Peyer's patch (tissue), 4 donors: ENCODE results near the gene ITPKB. TPM values are rescaled to one million over a fixed set of nuclear protein-coding genes. Genes with fewer than 3 reads are reported as not detected.
"Not testable (repeated sequence)": the region's sequence is repeated elsewhere in the genome, so short reads cannot be mapped to it uniquely, and the experiment has no call there.

Experiments used
- DNase-seq, 3 donors: peaks; one replicate each; pipeline ENCODE4 v3.0.0-alpha.2; 2017 to 2019
- H3K27ac ChIP-seq, 4 donors: fragments of 200-600 bp; sonication (generic); one replicate each; pipeline ENCODE4 v1.5.1; 2016 to 2019
- H3K27me3 ChIP-seq, 2 donors: fragments of 200-600 bp; sonication (generic); one replicate each; pipeline ENCODE4 v1.5.1; 2019
- H3K36me3 ChIP-seq, 3 donors: fragments of 200-600 bp; sonication (generic); one replicate each; pipeline ENCODE4 v1.5.1; 2016 to 2019
- H3K4me1 ChIP-seq, 4 donors: fragments of 200-600 bp; sonication (generic); one replicate each; pipeline ENCODE4 v1.5.1; 2016 to 2019
- H3K4me3 ChIP-seq, 4 donors: fragments of 200-600 bp; sonication (generic); 1 replicate in 3 of 4; 2 replicates in 1 of 4; pipeline ENCODE4 v1.5.1; 2016 to 2019; ENCODE audit warnings: mild to moderate bottlenecking in 1 of 4
- H3K9me3 ChIP-seq, 4 donors: fragments of 200-600 bp; sonication (generic); one replicate each; pipeline ENCODE4 v1.5.1; 2016 to 2019; ENCODE audit warnings: mild to moderate bottlenecking in 1 of 4
- POLR2A ChIP-seq, 2 donors: fragments of 450-650 bp; IDR thresholded peaks; one replicate each; pipeline ENCODE4 v1.5.1; 2017; ENCODE audit warnings: antibody characterized with exemption in 2 of 2, mild to moderate bottlenecking in 2 of 2, moderate library complexity in 2 of 2
- total RNA-seq, 4 donors: library from RNA; depleted of rRNA; stranded (reverse); fragments of >200 nt; gene quantifications; one replicate each; pipeline ENCODE4 v1.1.0, GENCODE V29; 2016
- TF ChIP-seq, protein P1 (sequence below), 6 experiments: fragments of 450-650 bp in 4 of 6; fragments of 200-600 bp in 2 of 6; sonication (generic) in 1 of 6; IDR thresholded peaks; one replicate each; pipeline ENCODE4 v1.5.1; 2017 to 2019; ENCODE audit warnings: antibody characterized with exemption in 6 of 6, mild to moderate bottlenecking in 3 of 6, moderate library complexity in 1 of 6

Gene ITPKB
- total RNA-seq, 4 donors from 2014 or later: 9.5 to 36.3 (median 23.0) TPM

DNA sequence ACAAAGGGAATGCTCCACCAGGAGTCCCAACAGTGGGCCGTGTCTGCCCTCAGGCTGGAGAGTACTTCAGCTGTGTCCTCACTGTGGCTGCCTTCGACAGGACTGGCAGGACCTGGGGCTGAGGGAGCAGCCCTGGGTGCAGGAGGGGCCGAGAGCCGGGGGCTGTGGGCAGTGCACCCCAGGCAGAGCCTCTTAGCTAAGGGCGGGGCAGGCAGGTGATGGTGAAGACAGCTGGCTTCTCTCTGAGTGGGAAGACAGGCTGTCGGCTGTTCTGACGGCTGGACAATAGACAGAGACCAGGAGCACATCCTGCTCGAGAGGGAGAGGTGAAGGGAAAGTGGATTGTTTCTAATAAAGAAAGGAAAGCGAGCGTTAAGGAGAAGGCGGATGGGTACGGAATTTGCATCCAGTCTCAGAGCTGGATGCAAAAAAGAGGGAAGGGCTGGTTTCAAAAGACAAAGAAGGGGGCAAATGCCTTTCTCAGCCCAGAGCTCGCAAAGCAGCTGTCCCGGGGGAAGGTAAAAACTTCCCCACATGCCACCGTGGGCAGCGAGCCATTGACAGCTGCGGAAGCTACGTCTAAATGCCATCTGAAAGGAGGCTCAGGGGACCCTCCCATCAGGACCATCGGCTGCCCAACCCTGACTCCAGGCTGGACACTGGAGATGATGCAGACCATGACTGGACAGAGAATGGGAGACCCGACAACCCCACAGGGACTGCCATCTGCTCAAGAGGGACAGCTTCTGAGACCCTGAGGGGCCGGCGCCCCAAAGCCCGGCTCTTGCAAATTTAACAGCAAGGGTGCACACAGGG lies 98.6 kb downstream of the ITPKB start:
- H3K9me3 ChIP-seq: no peaks in the 10 kb centered on the region
- peak in 1 of 3 donors; percentile 46 for DNase-seq
- no peaks in the 10 kb centered on the region for H3K27me3 ChIP-seq
- H3K4me3 ChIP-seq: no peak overlapping the region
- H3K4me1 ChIP-seq: peaks cover 0 to 35% (median 28%) of the 10 kb centered on the region in 4 donors
- H3K36me3 ChIP-seq: peaks cover 0 to 56% (median 0%) of the 10 kb centered on the region in 3 donors
- H3K27ac ChIP-seq: peak overlapping the region in 1 of 4 donors; percentile 42
- TF ChIP-seq, protein P1, sequence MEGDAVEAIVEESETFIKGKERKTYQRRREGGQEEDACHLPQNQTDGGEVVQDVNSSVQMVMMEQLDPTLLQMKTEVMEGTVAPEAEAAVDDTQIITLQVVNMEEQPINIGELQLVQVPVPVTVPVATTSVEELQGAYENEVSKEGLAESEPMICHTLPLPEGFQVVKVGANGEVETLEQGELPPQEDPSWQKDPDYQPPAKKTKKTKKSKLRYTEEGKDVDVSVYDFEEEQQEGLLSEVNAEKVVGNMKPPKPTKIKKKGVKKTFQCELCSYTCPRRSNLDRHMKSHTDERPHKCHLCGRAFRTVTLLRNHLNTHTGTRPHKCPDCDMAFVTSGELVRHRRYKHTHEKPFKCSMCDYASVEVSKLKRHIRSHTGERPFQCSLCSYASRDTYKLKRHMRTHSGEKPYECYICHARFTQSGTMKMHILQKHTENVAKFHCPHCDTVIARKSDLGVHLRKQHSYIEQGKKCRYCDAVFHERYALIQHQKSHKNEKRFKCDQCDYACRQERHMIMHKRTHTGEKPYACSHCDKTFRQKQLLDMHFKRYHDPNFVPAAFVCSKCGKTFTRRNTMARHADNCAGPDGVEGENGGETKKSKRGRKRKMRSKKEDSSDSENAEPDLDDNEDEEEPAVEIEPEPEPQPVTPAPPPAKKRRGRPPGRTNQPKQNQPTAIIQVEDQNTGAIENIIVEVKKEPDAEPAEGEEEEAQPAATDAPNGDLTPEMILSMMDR (IDR thresholded peaks at IDR 0.05): no peak
- no peak for TF ChIP-seq POLR2A (IDR thresholded peaks at IDR 0.05)

DNA sequence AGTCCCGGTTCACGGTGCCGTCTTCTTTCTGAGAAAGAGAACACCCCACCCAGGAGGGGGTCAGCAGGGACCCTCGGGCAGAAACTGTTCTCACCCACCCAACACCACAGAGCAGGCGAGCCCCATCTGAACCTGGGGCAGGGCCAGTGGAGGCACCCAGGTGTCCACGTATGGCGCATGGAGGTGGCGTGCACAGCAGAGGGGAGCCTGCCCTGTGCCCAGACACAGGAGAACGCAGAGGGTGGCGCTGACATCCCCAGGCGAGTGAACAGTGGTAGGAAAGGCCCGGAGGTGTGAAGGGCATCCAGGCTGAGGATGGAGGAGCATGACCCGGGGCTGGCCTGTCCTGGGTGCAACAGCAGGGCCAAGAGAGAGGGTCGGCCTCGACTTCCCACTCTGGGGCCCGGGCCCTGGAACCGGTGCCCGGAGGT lies 99.4 kb downstream of the ITPKB start:
- Histone ChIP-seq H3K4me1 (peaks cover 0 to 31% (median 28%) of the 10 kb centered on the region in 4 donors), H3K4me3 (no peak overlapping the region), H3K36me3 (peaks cover 0 to 58% (median 0%) of the 10 kb centered on the region in 3 donors), H3K27me3 (no peaks in the 10 kb centered on the region), H3K27ac (peak overlapping the region in 1 of 4 donors; percentile 42), H3K9me3 (no peaks in the 10 kb centered on the region)
- DNase-seq: peak in 1 of 3 donors; percentile 34
- no peak for TF ChIP-seq POLR2A (IDR thresholded peaks at IDR 0.05)
- TF ChIP-seq, protein P1 (IDR thresholded peaks at IDR 0.05): no peak

DNA sequence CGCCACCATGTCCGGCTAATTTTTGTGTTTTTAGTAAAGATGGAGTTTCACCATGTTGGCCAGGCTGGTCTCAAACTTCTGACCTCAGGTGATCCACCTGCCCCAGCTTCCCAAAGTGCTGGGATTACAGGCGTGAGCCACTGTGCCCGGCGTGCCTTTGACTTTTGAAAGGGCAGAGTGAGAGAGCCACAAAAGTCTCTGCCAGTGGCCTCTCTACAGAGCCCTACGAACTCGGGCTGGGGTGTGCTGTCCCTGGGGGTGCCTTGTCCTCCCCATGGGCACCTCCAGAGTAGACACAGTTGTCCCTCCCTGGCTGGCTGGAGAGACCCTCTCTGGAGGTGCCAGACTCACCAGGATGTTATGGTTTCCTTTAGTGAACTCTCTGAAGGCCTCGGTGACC lies 99.9 kb downstream of the ITPKB start:
- H3K4me3 ChIP-seq, H3K27me3 ChIP-seq, H3K9me3 ChIP-seq: not testable (repeated sequence)
- H3K36me3 ChIP-seq: peaks cover 0 to 58% (median 0%) of the 10 kb centered on the region in 3 donors
- peak in 2 of 3 donors; percentile 21 to 27 for DNase-seq
- peaks cover 0 to 31% (median 29%) of the 10 kb centered on the region in 4 donors for H3K4me1 ChIP-seq
- peak overlapping the region in 1 of 4 donors; percentile 42 for H3K27ac ChIP-seq

DNA sequence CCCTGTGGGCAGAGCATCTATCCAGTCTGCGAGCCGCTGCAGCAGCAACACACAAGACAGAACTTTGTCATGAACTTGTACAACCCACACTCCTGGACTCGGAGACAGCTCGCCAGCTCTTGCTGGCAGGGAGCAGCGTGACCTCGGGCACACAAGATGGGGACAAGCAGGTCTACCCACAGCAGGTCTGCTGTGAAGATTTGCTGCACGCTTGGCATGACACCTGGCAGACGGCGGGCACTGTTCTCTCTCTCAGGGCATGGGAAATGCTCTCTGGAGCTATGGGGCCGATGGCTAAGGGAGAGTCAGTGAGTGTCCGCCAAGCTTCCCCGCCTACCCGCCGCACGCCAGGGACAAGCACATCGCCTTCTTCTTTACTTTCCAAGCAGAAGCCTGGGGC lies 100.5 kb downstream of the ITPKB start:
- H3K4me3 ChIP-seq: no peak overlapping the region
- no peaks in the 10 kb centered on the region for H3K27me3 ChIP-seq
- no peaks in the 10 kb centered on the region for H3K9me3 ChIP-seq
- peaks cover 0 to 31% (median 29%) of the 10 kb centered on the region in 4 donors for H3K4me1 ChIP-seq
- TF ChIP-seq, protein P1 (IDR thresholded peaks at IDR 0.05): no peak
- no peak for TF ChIP-seq POLR2A (IDR thresholded peaks at IDR 0.05)
- H3K27ac ChIP-seq: peak overlapping the region in 1 of 4 donors; percentile 56
- peak in 2 of 3 donors; percentile 34 to 46 for DNase-seq
- H3K36me3 ChIP-seq: peaks cover 0 to 58% (median 0%) of the 10 kb centered on the region in 3 donors

DNA sequence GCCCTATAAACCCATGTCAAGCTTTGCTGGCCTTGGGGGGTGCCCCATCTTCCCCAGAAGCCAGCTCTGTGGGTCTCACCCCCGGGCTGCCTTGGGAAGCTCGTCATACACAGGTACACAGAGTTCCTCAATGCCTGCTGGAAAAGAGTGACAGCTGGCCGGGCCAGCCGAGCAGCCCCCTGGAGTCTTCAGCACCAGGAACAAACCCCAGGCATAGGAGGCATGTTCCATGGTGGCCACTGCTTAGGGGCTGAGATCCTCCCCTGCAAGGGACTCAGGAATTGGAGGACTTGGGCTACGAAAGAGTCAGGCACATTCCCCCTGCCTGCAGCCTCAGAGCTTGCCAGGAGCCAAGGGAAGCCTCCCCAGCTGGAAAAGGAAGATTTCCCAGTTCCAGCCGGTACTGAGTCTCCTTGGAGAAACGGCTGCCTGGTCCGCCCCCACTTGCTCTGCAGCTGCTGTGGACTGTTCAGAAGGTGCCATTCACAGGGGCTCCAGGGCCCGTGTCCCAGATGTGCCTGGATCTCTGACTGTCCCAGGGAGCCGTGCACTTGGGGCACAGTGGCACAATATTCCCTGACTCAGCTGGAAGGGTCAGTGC lies 101.0 kb downstream of the ITPKB start:
- Histone ChIP-seq H3K27ac (peak overlapping the region in 2 of 4 donors; percentile 9 to 56), H3K9me3 (no peaks in the 10 kb centered on the region), H3K27me3 (no peaks in the 10 kb centered on the region), H3K4me1 (peaks cover 0 to 33% (median 29%) of the 10 kb centered on the region in 4 donors), H3K36me3 (peaks cover 0 to 58% (median 0%) of the 10 kb centered on the region in 3 donors), H3K4me3 (no peak overlapping the region)
- TF ChIP-seq, protein P1 (IDR thresholded peaks at IDR 0.05): no peak
- no peak for TF ChIP-seq POLR2A (IDR thresholded peaks at IDR 0.05)
- DNase-seq: peak; percentile 15 to 43 (median 39)
